Measurements from ENCODE around the gene LMCD1. TPM values are rescaled to one million over a fixed set of nuclear protein-coding genes. Genes with fewer than 3 reads are reported as not detected.

LMCD1 gene
- total RNA-seq, 1 experiment from 2014 or later, result 24.3 TPM

GRCh38 chr3:8608791-8609467 is 107.3 kb downstream of the LMCD1 start:
- no peak for DNase-seq (ENCODE audit: low read depth, low spot score)

GRCh38 chr3:8610951-8611350 is 109.3 kb downstream of the LMCD1 start:
- in situ Hi-C loops (cut with HindIII; ENCODE audit: low pct_unique_long_range_greater_than_20kb, low sequenced_read_pairs), result no loop called here
- no peak for DNase-seq (ENCODE audit: low read depth, low spot score)

More at GRCh38 chr3:8608791-8609467, 107.3 kb downstream of the LMCD1 start:
- in situ Hi-C loops (cut with HindIII; ENCODE audit: low pct_unique_long_range_greater_than_20kb, low sequenced_read_pairs), result no loop called here

GRCh38 chr3:8617921-8618320 is 116.3 kb downstream of the LMCD1 start:
- no peak for DNase-seq (ENCODE audit: low read depth, low spot score)
- in situ Hi-C loops (cut with HindIII; ENCODE audit: low pct_unique_long_range_greater_than_20kb, low sequenced_read_pairs), result no loop called here

GRCh38 chr3:8618950-8619349 is 117.3 kb downstream of the LMCD1 start:
- DNase-seq (ENCODE audit: low read depth, low spot score), result no peak
- in situ Hi-C loops (cut with HindIII; ENCODE audit: low pct_unique_long_range_greater_than_20kb, low sequenced_read_pairs), result no loop called here

GRCh38 chr3:8619548-8619947 is 117.9 kb downstream of the LMCD1 start:
- in situ Hi-C loops (cut with HindIII; ENCODE audit: low pct_unique_long_range_greater_than_20kb, low sequenced_read_pairs), result no loop called here
- DNase-seq (ENCODE audit: low read depth, low spot score), result no peak

- in situ Hi-C loops (cut with HindIII; ENCODE audit: low pct_unique_long_range_greater_than_20kb, low sequenced_read_pairs), result no loop called here
- DNase-seq (ENCODE audit: low read depth, low spot score), result no peak
Measured at GRCh38 chr3:8621141-8621540, 119.5 kb downstream of the LMCD1 start.

GRCh38 chr3:8621872-8622271 is 120.2 kb downstream of the LMCD1 start:
- in situ Hi-C loops (cut with HindIII; ENCODE audit: low pct_unique_long_range_greater_than_20kb, low sequenced_read_pairs), result no loop called here
- no peak for DNase-seq (ENCODE audit: low read depth, low spot score)

- DNase-seq (ENCODE audit: low read depth, low spot score), result peak; percentile 80
- in situ Hi-C loops (cut with HindIII; ENCODE audit: low pct_unique_long_range_greater_than_20kb, low sequenced_read_pairs), result no loop called here
Measured at GRCh38 chr3:8622873-8623691, 121.5 kb downstream of the LMCD1 start.

- in situ Hi-C loops (cut with HindIII; ENCODE audit: low pct_unique_long_range_greater_than_20kb, low sequenced_read_pairs), result no loop called here
- no peak for DNase-seq (ENCODE audit: low read depth, low spot score)
Measured at GRCh38 chr3:8623741-8624140, 122.1 kb downstream of the LMCD1 start.

Other genes with a start within 250 kb of the LMCD1 start
- gene SSUH2, start 143.0 kb downstream of the LMCD1 start, total RNA-seq (2014; rRNA removed; shearing (Covaris generic)), result not detected in 2 replicates
- gene CAV3, start 232.0 kb downstream of the LMCD1 start, total RNA-seq (2014; rRNA removed; shearing (Covaris generic)), result not detected in 2 replicates